NCI-H82 treated with DMSO at 0.1 percent for 48 hours (cell line): Measurements from ENCODE around the gene VEZF1.
A peak's percentile ranks its signal among the peaks of the same experiment; 100 is the strongest.

Experiments used
- DNase-seq: peaks from one replicate; lab custom pipeline; 2025; ENCODE audit not compliant: unreplicated experiment; lab: John Stamatoyannopoulos, UW

Gene VEZF1, protein sequence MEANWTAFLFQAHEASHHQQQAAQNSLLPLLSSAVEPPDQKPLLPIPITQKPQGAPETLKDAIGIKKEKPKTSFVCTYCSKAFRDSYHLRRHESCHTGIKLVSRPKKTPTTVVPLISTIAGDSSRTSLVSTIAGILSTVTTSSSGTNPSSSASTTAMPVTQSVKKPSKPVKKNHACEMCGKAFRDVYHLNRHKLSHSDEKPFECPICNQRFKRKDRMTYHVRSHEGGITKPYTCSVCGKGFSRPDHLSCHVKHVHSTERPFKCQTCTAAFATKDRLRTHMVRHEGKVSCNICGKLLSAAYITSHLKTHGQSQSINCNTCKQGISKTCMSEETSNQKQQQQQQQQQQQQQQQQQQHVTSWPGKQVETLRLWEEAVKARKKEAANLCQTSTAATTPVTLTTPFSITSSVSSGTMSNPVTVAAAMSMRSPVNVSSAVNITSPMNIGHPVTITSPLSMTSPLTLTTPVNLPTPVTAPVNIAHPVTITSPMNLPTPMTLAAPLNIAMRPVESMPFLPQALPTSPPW

GRCh38 chr17:57987581-57988300, at the start of gene VEZF1:
Gene VEZF1 (minus strand): TSS chr17:57988254. CDS start chr17:57988111, 143 bp downstream.
- no peak for DNase-seq

GRCh38 chr17:58032691-58033415, 44.8 kb upstream of the VEZF1 start:
- DNase-seq, result no peak

DNA sequence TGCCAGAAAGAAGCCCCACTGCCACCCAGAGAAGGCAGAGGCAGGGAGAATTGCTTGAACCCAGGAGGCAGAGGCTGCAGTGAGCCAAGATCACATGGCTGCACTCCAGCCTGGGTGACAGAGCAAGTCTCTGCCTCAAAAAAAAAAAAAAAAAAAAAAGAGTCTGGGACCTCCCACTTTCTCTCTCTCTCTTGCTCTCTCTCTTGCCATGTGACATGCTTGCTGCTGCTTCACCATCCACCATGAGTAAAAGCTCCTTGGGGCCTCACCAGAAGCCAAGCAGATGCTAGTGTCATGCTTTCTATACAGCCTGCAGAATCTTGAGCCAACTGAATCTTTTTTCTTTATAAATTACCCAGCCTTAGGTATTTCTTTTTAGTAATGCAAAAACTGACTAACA, 40.5 kb upstream of the VEZF1 start:
- DNase-seq, result no peak

- no peak for DNase-seq
These were observed 32.3 kb upstream of the VEZF1 start for GRCh38 chr17:58020401-58020800.

DNA sequence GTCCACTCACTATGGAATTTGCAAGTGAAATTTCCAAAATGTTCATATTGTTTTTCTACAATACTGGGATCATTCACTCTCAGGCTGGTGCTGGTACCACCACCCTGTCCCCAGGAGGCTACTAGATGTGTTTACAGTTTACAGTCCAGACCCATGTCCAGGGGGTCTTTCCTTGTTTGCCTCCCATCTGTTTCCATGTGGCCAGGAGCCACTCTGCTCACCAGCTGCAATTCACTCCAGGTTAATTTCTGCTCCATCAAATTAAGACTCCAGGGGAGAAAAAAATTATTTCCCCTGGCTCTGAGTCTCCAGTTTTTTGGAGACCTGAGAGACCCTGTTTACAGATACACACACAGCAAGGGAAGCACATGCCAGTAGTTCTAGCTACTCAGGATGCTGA, 31.5 kb upstream of the VEZF1 start:
- no peak for DNase-seq

DNA sequence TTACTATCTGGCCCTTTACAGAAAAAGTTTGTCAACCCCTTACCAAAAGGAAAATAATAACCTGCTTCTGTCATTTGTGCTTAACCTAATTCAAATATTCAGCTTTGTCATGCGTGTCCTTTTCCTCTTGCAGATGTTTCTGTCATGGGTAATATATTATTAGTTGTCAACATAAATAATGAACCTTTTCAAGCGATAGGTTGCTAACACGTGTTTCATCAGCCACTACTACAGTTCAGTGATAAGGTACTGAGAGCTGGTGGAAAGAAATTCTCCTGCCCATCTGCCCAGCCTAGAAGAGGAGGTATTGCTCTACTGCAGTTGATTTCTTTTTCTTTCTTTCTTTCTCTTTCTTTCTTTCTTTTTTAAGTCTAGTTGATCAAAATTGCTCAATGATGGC, 31.0 kb upstream of the VEZF1 start:
- DNase-seq, result no peak

- no peak for DNase-seq
These were observed 22.2 kb upstream of the VEZF1 start for GRCh38 chr17:58010067-58010799.

DNA sequence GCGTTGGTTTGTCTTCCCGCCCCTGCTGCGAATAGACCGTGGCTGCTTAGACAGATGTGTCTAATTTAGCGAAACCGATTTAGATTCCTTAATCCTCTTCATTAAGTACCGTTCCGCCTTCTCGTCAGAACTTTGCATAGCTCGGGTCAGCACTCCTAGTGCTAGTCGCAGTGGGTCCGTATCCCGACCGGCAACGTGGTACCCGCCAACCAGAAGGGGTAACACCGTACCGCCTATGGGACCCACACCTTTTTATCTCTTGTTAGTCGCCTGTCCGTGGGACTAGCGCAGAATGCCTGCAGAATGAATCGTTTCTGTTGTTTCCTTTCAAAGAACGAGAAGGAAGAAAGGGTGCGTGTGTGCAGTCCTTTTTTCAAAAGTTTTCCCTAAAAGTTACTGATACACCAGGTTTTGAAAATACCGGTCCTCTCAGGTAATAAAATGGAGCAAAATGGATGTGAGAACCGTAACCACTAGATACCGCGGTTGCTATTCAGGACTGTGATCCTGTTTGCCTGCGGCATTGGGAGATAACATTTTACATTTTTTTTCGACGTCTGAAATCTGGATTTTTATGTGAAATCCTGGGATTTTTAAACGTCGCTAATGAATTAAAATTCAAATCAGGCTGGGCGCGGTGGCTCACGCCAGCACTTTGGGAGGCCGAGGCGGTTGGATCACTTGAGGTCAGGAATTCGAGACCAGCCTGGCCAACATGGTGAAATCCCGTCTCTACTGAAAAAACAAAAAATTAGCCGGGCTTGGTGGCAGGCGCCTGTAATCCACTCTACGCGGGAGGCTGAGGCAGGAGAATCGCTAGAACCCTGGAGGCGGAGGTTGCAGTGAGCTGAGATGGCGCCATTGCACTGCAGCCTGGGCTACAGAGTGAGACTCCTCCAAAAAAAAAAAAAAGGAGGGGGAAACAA, 20.0 kb upstream of the VEZF1 start:
- no peak for DNase-seq

GRCh38 chr17:58006924-58007780, 19.1 kb upstream of the VEZF1 start, which contains the start of gene SRSF1:
Gene SRSF1 (minus strand): TSS chr17:58007246. CDS start chr17:58007137, 109 bp downstream.
- peak; percentile 99 for DNase-seq

- DNase-seq, result peak; percentile 62
These were observed 18.5 kb upstream of the VEZF1 start for GRCh38 chr17:58006560-58006923.

DNA sequence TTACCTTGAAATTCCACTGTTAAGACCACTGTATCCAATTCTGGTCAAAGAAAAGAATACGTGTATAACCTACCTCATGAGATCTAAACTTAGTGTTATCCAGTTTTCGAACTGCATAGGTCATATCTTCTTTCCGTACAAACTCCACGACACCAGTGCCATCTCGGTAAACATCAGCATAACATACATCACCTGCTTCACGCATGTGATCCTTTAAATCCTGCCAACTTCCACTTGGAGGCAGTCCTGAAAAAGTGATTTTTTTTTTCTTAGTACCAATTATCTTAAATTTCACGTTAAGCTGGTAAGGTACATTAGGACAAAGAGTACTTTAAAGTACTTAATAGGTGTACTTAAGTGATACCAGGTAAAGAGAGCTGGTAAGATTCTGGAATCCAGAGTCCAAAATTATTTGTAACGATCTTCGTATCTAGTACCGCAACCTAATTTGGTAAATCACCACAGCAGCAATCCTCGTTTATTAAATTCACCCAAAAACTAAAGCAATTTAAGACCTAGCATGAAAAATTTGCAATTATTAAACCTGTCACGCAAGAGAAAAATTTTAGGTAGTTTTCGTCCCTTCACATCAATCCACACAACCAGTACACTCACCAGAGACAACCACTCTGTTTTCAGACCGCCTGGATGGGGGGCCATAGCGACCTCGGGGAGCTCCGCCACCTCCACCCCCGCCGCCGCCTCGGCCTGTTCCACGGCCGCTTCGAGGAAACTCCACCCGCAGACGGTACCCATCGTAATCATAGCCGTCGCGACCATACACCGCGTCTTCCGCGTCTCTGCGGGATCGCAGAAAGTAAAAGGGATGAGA, 17.9 kb upstream of the VEZF1 start:
- no peak for DNase-seq

DNA sequence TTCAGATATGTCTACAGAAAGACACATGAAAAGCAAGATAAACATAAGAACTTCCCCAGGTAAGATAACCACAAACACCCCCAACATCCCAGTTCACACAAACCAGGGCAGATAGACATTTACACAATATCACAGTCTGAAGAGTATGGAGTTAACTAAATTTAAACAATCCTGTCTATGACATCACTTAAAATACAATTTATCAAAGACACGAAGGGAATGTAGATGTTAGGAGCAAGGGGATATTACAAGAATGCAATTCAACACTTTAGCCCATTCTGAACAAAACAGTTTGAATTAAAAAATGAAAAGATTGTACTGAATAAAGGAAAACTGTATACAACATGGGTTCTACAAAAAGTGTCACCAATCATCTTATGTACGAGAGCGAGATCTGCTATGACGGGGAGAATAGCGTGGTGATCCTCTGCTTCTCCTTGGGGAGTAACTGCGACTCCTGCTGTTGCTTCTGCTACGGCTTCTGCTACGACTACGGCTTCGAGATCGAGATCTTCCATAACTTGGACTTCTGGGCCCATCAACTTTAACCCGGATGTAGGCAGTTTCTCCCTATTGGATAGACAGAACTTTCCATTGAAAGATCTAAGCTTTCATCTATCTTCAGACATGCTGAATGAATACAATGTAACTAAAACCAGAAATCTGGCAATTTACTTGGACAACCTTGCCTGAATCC, 17.1 kb upstream of the VEZF1 start:
- DNase-seq, result no peak

DNA sequence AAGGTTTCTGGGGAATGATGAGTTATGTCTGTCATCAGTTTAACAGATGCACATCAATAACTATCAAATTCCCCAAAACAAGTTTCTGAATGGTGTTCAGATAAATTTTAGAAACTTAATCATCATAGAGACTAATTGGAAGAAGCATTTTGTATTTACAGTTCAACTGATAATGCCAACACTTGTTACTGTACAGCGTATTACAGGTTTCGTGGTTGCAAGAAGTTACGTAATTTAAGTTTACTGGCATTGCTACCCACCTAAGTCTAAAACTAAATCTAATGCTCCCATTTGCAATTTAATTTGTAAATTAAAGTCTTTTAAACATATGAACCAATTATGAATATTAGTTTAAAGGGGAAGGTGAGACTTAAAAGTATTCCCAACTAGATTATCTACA, 16.0 kb upstream of the VEZF1 start:
- DNase-seq, result no peak

DNA sequence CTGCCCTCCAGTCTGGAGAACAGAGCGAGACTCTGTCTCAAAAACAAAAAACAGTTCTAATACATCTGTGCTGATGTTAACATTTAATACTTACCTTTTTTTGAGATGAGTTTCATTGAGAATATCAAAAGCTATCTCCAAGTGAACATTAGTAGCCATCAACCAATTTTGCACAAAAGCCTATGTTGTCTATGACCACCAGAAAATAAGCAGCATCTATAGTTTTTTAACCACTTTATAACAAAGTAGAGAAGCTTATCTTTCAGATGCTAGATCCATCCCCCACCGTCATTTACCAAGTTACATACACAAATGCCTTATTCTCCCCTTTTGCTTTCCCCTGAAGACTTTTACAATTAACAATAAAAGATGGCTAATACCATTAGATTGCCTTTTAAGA, 14.9 kb upstream of the VEZF1 start:
- DNase-seq, result no peak

DNA sequence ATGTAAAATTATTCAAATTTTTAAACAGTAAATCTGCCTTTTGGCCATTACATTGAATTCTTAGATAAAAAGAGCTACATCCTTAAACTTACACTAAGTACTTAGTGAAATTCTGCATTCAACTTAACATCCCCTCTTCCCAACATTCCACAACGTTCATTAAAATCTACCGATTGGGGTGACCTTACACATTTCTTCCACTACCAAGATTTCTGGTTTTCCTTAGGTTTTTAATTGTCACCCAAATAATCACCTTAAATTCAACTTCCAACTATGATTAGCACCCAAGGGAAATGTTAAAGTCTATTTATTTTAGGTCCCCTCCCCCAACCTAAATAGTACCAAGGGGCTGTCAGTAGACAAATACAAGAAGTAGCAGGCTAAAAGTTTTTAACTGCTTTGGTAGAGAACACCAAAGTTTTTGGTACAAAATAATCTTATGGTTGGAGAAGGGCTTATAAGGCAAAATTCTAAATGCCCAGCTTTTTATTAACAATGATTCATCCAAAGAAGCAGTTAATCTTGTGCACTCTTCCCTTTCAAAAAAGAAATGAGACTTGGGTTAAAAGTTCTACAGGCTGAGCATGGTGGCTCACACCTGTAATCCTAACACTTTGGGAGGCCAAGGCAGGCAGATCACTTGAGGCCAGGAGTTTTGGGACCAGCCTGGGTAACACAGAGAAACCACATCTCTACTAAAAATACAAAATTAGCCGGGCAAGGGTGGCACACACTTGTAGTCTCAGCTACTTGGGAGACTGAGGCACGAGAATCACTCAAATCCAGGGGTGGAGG, 14.3 kb upstream of the VEZF1 start:
- no peak for DNase-seq

GRCh38 chr17:58001461-58002124, 13.5 kb upstream of the VEZF1 start:
- DNase-seq, result no peak
